NCI-H2029 treated with DMSO at 0.1 percent for 48 hours (cell line): ENCODE measurements around the gene PRB3.

Source experiments
- DNase-seq: peaks from one replicate; lab custom pipeline; 2025; lab: John Stamatoyannopoulos, UW

PRB3 gene

DNA sequence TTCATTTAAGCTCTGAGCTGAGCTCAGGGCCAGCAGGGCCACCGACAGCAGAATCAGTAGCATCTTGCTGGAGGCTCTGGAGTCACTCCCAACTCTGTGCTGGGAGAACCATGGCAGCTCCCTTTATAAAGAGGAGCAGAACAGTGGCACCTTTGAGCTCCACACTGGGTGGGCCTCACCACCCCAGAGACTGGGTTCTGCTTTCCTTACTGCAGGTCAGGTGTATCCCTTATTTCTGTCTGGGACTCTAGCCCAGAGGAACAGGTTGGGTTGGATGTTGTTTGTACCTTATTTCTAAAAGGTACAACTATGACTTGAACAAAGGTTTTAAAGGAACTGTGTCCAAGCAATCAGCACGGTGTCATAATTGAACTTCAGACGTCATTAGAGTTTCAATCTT lies at the start of gene PRB3:
Gene PRB3 (minus strand): TSS at position 101 of the 400 bp plus-strand sequence. CDS start 38 bp downstream, at position 63.
- no peak for DNase-seq

DNA sequence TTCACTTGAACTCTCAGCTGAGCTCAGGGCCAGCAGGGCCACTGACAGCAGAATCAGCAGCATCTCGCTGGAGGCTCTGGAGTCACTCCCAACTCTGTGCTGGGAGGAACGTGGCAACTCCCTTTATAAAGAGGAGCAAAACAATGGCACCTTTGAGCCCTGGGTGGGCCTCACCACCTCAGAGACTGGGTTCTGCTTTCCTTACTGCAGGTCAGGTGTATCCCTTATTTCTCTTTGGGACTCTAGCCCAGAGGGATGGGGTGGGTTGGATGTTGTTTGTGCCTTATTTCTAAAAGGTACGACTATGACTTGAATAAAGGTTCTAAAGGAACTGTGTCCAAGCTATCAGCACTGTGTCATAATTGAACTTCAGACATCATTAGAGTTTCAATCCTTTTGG lies 40.8 kb upstream of the PRB3 start, which contains the start of gene PRB4:
Gene PRB4 (minus strand): TSS at position 101 of the 400 bp plus-strand sequence. CDS start 38 bp downstream, at position 63.
- no peak for DNase-seq

DNA sequence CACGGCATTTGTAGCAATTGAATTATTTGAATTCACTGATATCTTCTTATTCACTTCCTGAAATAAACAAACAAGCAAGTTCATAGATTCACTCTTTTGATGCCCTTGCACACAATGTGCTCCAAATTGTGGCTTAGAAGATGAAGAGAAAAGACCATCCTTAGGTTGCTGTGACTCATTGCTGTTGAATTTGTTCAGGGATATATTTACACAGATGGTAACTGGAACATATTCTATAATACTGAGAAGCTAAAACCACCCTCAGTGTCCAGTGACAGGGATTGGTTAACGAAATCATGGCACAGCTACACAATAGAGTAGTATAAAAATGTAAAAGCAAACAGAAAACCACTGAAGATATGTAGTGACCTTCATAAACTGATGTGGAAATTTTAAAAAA lies 37.6 kb upstream of the PRB3 start:
- DNase-seq, result no peak

DNA sequence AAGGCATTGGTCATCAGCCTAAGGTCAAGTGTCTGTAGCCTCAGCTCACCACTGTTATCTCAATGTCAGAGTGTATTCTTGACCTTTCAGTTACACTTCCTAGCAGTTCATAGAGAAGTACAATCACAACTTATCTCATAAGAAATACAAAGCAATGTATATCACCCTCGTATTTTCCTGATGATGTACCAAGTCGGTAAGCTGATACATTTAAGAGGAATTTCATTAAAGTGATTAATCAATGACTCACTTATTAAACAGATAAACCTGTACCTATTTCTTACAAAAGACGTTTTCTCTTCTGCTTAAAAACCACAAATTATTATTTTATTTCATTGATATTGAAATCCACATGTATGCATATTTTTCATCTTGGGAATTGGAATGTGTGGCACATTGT lies 3.9 kb upstream of the PRB3 start:
- DNase-seq, result no peak

DNA sequence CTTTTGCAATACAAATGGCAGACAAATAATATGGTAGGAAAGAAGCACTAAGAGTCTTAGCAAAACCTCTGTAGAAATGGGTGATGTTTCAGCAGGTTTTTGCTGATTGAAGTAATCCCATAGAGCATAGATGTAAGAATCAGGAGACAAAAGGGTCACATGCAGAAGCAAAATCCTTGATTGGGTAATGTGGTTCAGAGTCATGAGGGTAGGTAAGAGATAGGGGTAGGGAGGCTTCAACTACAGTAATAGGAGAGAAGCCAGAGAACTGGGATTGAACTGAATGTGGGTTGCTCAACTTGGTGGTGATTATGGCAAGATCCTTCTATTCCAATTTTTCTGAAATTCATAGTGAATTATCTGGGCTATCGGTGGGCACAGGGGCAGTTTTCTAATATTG lies 5.0 kb downstream of the PRB3 start:
- DNase-seq, result no peak

DNA sequence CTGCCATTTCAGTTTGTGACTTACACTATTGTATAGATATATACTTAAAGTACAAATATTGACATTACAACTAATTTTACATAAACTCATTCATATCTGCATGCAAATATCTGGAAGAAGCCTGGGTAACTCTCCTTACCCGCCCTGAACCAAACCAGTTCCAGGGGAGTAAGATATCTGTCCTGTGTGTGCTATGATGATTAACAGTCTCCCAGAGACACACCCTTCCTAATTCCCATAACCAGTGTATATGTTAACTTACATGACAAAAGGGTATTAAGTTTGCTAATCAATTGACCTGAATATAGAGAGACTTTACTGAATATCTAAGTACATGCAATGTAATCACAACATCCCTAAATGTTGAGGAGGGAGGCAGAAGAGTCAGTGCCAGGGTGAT lies 23.0 kb downstream of the PRB3 start:
- DNase-seq, result no peak

DNA sequence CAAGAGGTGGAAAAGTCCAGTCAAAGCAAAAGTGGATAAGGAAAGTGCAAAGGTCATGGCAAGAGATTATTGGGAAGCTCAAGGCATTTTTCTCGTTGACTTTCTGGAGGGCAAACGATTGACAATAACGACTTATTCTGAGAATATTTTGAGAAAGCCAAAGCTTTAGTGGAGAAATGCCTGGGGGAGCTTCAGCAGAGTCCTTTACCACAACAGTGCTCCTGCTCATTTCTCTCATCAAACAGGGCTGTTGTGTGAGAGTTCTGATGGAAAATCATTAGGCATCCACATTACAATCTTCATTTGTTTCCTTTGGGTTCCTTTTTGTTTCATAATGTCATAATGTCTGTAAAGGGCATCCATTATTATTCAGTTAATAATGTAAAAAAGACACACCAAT lies 26.9 kb downstream of the PRB3 start:
- DNase-seq, result no peak

DNA sequence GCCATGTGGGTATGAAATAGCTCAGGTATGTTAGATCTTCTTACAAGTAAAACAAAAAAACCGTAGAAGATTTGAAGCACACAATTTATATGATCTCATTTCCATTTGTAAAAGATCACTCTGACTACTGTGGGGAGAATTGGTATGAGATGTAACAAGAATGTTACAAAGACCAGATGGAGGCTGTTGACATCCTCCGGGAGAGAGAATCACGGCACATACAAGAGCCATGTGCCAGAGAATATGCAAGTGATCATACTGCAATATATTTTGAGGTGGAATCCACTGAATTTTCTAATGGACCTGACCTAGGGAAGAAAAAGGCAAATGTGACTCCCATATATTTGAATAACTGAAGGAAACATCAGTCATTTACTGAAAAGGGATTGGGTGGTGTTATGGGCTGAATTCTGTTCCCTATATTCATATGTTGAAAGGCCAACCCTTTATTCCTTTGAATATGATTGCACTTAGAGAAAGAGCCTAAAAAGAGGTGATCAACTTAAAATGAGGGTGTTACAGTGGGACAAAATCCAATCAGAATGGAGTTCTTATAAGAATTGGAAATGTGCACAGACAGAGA lies 29.1 kb downstream of the PRB3 start:
- no peak for DNase-seq

DNA sequence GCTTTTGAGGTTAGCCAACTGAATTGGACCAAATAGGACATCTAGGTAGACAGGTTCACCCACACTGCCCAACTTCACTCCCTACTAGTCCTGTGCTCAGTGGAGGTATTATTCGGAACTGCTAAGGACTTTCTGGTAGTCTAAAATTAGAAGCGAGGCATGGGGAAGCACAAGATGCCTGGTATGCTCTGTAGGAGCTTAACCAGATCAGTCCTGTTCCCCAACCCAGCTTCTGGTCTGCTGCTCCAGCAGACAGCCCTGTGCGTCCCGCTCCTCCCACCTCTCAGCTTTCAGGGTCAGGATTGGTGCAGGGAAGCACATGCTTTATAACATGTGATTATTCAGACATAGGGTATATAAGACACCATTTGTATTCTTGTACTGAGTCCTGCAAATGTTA lies 31.2 kb downstream of the PRB3 start:
- no peak for DNase-seq

DNA sequence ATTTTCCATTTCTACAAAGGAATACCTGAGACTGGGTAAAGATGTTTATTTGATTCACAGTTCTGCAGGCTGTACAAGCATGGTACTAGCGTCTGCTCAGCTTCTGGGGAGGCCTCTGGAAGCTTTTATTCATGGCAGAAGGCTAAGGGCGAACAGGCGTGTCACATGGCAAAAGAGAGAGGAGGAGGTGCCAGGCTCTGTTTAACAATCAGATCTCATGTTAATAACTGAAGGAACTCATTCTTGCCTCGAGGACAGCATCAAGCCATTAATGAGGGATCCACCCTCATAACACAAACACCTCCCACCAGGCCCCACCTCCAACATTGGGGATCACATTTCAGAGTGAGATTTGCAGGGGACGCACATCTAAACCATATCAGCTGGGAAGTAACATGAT lies 36.0 kb downstream of the PRB3 start:
- DNase-seq, result no peak

DNA sequence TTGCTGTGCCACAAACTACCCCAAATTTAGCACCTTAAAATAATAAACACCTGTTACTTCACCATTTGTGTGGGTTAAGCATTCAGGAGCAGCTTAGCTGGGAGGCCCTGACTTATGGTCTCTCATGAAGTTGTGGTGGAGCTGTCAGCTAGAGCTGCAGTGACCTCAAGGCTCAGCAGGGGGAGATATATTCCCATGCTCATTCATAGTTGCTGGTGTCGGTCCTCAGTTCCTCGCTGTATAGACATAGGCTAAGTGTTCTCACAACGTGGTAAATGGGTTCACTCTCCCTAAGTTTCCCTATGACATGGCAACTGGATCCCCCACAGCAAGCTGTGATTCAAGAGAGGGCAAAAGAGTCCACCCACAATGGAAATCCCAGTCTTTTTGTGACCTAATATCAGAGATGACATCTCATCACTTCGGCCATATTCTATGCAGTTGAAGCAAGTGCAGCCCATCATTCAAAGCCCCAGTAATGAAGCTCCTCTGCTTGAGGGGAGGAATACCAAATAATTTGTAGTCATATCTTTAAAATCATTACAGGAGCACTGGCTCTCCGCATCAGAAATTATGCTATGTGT lies 41.1 kb downstream of the PRB3 start:
- DNase-seq, result no peak

DNA sequence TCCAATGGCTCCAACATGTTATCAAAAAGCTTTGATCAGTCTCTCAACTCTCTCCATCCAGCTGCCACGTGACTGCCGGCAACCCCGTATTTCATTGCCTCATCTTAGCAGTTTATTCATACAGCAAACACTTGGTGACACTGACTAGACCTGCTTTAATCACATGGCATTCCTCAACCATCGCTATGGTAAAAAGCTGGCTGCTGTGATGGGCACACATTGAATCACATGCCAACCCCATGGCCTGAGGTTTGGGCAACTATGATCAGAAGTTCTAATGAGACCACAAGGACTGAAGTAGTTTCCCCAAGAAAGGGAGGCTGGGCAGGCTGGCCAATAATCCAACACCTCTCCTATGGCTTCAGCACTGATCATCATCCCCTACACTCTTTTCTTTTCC lies 42.1 kb downstream of the PRB3 start:
- DNase-seq, result no peak
